PC-3 (cell line): ENCODE measurements around the gene KRTCAP2.

ENCODE experiments used
- CTCF ChIP-seq: fragments of 300-600 bp; sonication (generic); conservative IDR thresholded peaks from 2 replicates; pipeline ENCODE4 v1.5.1; 2017; ENCODE audit warnings: antibody characterized with exemption, low read depth, mild to moderate bottlenecking, low read length
- EZH2 ChIP-seq: fragments of 300-600 bp; sonication (generic); IDR thresholded peaks from one replicate; pipeline ENCODE4 v1.6.1; 2017; ENCODE audit warnings: antibody characterized with exemption, mild to moderate bottlenecking, low read length; ENCODE audit not compliant: unreplicated experiment

GRCh38 chr1:155120253-155120652 lies 52.9 kb downstream of the KRTCAP2 start:
- TF ChIP-seq CTCF (no peak), EZH2 (no peak)
